Mesothelial cell of epicardium (in vitro differentiated cells): Measurements from ENCODE around the gene POMC. TPM values are rescaled to one million over a fixed set of nuclear protein-coding genes. Genes with fewer than 3 reads are reported as not detected.
A peak's percentile ranks its signal among the peaks of the same experiment; 100 is the strongest.
"Not testable (repeated sequence)": the region's sequence is repeated elsewhere in the genome, so short reads cannot be mapped to it uniquely, and the experiment has no call there.

ENCODE experiments used
- DNase-seq, 2 experiments: peaks; one replicate each; pipeline ENCODE4 v3.0.0; 2021; ENCODE audit warnings: low spot score in 2 of 2; ENCODE audit not compliant: unreplicated experiment in 2 of 2
- H3K27ac Mint-ChIP-seq: 2 replicates; pipeline ENCODE4 v1.8.0; 2021; ENCODE audit warnings: mixed read lengths
- H3K27me3 Mint-ChIP-seq: 2 replicates; pipeline ENCODE4 v1.8.0; 2021; ENCODE audit warnings: low read depth, mixed read lengths
- H3K36me3 Mint-ChIP-seq: 2 replicates; pipeline ENCODE4 v1.8.0; 2021; ENCODE audit warnings: mixed read lengths
- H3K4me1 Mint-ChIP-seq: 2 replicates; pipeline ENCODE4 v1.8.0; 2021; ENCODE audit warnings: mixed read lengths
- H3K4me3 Mint-ChIP-seq: 2 replicates; pipeline ENCODE4 v1.8.0; 2021; ENCODE audit warnings: mild to moderate bottlenecking, moderate library complexity, mixed read lengths
- H3K9me3 Mint-ChIP-seq: 2 replicates; pipeline ENCODE4 v1.8.0; 2021; ENCODE audit warnings: mixed read lengths
- total RNA-seq: library from RNA; stranded (reverse); gene quantifications from 3 replicates; pipeline ENCODE4 v1.2.1, GENCODE V29; 2021
- TF ChIP-seq, protein P1 (sequence below): fragments of 200-600 bp; sonication (generic); IDR thresholded peaks from one replicate; pipeline ENCODE4 v1.5.0; 2021; ENCODE audit warnings: antibody characterized with exemption; ENCODE audit not compliant: unreplicated experiment

The POMC gene
- total RNA-seq, 1 donor from 2014 or later: not detected

DNA sequence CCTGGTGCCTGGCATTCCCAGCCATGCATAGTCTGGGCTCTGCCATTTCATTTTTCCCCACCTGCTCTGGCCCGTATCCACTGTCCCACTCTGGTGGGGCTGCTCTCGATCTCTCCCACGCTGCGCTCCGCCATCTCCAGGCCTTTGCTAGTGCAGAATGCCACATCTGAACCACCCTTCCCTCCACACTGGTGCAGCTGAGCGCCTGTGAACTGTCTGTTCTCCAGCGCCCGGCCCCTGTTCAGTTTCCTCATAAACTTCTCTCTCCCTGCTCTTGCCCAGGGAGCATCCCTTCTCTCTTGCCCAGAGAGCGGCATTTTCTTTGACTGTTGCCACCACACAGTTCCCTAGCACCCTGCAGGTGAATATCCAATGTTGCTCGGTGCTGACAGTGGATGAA, 21.5 kb downstream of the POMC start:
- no peaks in the 10 kb centered on the region for H3K27me3 Mint-ChIP-seq
- H3K4me3 Mint-ChIP-seq: no peak overlapping the region
- TF ChIP-seq, protein P1, sequence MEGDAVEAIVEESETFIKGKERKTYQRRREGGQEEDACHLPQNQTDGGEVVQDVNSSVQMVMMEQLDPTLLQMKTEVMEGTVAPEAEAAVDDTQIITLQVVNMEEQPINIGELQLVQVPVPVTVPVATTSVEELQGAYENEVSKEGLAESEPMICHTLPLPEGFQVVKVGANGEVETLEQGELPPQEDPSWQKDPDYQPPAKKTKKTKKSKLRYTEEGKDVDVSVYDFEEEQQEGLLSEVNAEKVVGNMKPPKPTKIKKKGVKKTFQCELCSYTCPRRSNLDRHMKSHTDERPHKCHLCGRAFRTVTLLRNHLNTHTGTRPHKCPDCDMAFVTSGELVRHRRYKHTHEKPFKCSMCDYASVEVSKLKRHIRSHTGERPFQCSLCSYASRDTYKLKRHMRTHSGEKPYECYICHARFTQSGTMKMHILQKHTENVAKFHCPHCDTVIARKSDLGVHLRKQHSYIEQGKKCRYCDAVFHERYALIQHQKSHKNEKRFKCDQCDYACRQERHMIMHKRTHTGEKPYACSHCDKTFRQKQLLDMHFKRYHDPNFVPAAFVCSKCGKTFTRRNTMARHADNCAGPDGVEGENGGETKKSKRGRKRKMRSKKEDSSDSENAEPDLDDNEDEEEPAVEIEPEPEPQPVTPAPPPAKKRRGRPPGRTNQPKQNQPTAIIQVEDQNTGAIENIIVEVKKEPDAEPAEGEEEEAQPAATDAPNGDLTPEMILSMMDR: no peak
- no peak for DNase-seq
- H3K9me3 Mint-ChIP-seq: no peaks in the 10 kb centered on the region
- H3K4me1 Mint-ChIP-seq: no peaks in the 10 kb centered on the region
- H3K36me3 Mint-ChIP-seq: peaks cover 24% of the 10 kb centered on the region
- no peak overlapping the region for H3K27ac Mint-ChIP-seq

DNA sequence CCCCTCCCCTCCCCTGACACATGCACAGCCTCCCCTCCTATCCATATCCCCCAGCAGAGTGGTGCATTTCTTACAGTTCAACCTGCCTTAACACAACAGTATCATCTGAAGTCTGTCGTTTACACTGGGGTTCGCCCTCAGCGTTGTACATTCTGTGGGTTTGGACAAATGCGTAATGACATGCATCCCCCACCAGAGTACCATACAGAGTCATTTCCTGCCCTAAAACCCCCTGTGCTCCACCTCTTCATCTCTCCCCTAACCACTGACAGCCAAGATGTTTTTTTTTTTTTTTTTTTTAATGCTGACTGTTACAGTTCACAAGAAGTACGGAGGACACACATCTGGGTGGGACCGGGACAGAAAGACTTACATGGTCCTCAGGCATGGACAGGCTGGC, 22.6 kb downstream of the POMC start:
- TF ChIP-seq, protein P1: no peak
- Mint-ChIP-seq H3K4me3 (no peak overlapping the region), H3K9me3 (no peaks in the 10 kb centered on the region), H3K27me3 (no peaks in the 10 kb centered on the region), H3K36me3 (peaks cover 29% of the 10 kb centered on the region), H3K4me1 (no peaks in the 10 kb centered on the region), H3K27ac (no peak overlapping the region)
- no peak for DNase-seq

DNA sequence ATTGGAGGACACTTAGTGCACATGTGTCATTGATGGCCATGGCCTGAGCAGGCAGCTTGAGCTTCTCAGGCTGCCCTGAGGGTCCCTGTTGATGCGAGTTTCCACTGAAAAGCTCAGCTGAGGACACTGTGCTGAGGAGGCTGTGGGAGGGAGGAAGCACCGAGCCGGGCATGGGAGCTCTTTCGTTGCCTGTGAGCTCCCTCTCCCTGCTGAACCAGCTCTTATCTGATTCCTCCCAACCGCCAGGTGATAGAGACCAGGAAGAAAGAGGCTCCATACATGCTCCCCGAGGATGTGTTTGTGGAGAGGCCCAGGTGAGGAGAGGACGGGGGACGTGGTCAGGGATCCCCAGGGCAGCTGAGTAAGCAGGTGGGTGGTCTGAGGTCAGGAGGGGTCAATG, 27.3 kb downstream of the POMC start:
- no peaks in the 10 kb centered on the region for H3K27me3 Mint-ChIP-seq
- H3K4me1 Mint-ChIP-seq: no peaks in the 10 kb centered on the region
- TF ChIP-seq, protein P1: no peak
- no peak overlapping the region for H3K4me3 Mint-ChIP-seq
- no peaks in the 10 kb centered on the region for H3K9me3 Mint-ChIP-seq
- no peak overlapping the region for H3K27ac Mint-ChIP-seq
- peaks cover 19% of the 10 kb centered on the region for H3K36me3 Mint-ChIP-seq
- DNase-seq: no peak

DNA sequence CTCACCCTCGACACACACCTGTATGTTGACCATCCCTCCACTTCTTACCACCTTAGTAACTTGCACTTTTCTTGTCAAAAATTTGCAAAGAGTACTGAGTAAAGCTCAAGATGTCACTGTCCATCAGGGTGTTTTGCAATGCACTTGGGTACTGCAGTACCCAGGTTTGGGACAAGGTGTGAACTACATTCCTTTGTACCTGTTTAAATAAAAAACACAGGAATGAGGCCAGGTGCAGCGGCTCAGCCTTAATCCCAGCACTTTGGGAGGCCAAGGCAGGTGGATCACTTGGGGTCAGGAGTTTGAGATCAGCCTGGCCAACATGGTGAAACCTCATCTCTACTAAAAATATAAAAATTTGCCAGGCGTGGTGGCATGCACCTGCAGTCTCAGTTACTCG, 27.8 kb downstream of the POMC start:
- not testable (repeated sequence) for H3K4me1 Mint-ChIP-seq, H3K9me3 Mint-ChIP-seq, H3K4me3 Mint-ChIP-seq, DNase-seq, H3K27ac Mint-ChIP-seq, H3K27me3 Mint-ChIP-seq
- H3K36me3 Mint-ChIP-seq: peaks cover 17% of the 10 kb centered on the region

DNA sequence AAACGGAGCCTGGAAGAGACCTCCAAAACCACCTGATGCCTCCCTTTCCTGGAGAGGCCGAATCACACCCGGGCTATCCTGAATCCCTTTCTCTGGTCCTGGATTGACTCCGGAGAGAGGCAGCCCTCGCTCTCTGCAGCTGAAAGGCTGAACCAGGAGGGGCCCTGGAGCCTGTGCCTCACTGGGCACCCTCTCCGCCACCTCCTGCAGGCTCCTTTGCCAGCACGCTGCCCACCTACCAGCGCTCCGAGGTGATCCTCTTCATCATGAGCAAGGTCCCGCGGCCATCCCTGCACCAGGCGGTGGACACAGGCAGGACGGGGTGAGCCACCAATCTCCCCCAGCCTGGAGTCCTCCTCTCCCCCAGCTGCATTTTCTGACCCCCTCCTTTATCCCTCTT, 35.7 kb downstream of the POMC start:
- Mint-ChIP-seq H3K27me3 (peaks cover 7% of the 10 kb centered on the region), H3K4me1 (peaks cover 19% of the 10 kb centered on the region), H3K9me3 (no peaks in the 10 kb centered on the region), H3K4me3 (peak overlapping the region; percentile 47), H3K36me3 (peaks cover 8% of the 10 kb centered on the region), H3K27ac (peak overlapping the region; percentile 87)
- no peak for DNase-seq
- TF ChIP-seq, protein P1: no peak

DNA sequence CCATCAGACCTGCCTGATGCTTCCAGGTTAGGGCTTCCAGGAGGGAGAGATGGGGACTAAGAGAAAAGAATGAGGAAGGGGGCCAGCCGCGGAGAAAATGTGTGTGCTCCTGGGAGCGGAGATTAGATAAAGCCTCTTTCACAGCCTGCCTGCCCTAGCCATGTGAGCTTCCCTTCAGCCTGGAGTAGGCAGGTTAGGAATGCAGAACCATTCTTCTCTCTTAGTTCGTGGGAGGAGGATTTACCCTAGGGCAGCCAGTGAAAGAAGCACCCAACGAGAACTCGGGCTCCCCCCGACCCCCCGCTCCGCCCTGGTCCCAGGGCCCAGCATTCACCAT, 36.1 kb downstream of the POMC start:
- peak overlapping the region; percentile 87 for H3K27ac Mint-ChIP-seq
- TF ChIP-seq, protein P1: no peak
- peaks cover 7% of the 10 kb centered on the region for H3K27me3 Mint-ChIP-seq
- H3K4me3 Mint-ChIP-seq: peak overlapping the region; percentile 47
- DNase-seq: no peak
- peaks cover 8% of the 10 kb centered on the region for H3K36me3 Mint-ChIP-seq
- H3K9me3 Mint-ChIP-seq: no peaks in the 10 kb centered on the region
- peaks cover 19% of the 10 kb centered on the region for H3K4me1 Mint-ChIP-seq
